HG03521 (cell line): ENCODE measurements around the gene GPD2.
"Not testable (repeated sequence)": the region's sequence is repeated elsewhere in the genome, so short reads cannot be mapped to it uniquely, and the experiment has no call there.

Source experiments
- ATAC-seq: cut with Tn5 transposase; IDR thresholded peaks from one replicate; pipeline ENCODE4 v1.9.1; 2021; ENCODE audit warnings: mild to moderate bottlenecking, moderate library complexity; ENCODE audit not compliant: unreplicated experiment

Gene GPD2

DNA sequence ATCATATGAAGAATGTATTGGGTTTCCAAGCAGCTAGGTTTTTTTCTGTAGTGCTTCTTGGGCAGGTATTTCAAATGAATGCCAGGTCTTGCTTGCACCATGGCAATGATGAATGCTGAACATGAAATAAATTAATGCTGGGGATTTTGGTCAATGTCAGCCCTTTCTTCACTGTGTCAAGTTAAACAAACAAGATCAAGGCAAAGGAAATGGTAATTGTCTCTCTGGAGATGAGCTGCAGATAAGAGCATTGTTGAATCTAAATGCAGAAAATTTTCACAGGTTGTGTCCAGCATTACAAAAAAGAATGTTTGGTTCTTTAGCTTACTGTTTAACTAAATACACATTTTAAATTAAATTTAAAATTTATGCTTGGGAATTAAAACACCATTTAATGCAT is 144.3 kb downstream of the GPD2 start:
- ATAC-seq = no peak

DNA sequence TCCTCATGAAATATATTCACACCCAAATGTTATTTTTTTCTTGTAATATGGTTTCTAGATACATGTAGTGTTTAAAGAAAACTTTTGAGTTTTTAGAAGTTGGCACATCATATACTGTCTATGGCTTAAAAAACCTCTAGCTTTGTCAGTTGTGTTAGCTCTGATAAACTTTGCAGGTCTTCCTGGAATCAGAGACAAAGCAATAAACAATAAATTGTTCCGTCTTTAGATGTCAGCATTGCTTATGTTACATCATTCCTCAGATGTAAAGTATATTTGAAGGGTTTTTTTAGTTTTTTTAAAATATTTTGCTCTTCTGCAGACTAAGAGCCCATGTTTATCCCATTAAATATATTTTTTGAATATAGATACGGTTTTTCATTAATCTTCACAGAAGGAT is 145.1 kb downstream of the GPD2 start:
- ATAC-seq = no peak

DNA sequence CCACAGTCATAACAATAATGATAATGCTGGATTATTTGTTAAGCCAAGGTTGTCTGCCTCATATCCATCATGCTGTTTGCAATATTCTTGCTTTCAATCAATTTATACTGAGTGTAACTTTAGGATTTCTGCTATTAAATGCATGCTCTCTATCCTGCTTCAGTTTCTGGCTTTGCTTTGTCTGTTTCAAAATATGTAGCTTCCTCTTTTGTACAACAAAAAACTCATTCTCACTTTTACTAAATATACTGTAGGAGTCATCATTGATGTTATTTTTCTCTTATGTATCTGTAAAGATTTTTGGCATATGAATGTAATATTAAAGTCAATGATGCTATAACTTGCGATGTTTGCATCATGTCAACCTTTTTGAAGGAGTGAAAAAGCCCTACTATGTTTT is 149.3 kb downstream of the GPD2 start:
- ATAC-seq = no peak

DNA sequence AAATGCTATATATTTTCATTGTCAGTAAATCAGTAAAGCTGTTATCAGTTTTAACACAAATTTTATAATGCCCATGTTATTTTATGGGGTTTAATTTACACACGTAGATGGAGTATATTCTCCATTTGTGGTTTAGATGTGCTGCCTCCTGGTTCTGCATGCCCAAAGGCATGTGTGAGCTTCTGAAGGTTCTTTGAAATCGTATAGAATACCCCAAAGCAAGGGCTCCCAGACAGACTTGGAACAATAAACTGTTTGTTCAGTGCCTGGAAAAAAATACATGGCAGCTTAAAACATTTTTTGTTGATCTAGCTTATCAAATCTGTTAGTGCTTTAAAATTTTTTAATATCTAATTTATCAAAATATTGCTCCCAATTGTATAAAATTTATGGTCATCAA is 150.4 kb downstream of the GPD2 start:
- ATAC-seq = no peak

DNA sequence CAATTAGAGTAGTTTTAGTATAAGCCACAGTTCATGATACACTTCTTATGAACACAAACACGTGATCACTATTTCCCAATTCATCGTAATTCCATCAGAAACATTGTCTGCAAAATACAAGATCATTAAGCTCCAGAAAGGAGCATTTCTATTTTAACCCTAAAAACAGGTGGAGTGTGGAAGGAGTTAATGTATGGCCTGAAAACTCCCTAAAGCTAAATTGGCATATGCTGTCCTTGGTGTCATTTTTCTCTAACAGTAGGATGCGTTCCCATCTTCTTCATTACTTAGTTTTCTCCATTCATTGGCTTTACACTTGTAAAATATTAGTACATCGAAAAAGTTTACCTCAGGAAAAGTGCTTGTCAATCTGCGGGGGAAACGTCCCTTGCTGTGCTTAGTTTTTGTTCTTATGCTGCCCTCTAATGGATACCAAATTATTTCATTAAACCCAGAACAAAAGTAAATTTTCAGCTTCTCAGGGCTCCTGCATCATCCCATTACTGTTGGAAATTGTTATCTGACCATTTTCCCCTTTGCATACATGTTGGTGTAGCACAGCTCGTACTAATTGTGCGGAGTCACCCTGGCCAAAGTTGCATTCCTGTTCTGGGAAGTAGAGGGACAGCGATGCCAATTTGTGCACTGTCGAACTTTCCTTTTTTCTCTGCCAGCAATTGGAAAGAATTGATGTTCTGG is 153.4 kb downstream of the GPD2 start:
- ATAC-seq = no peak

DNA sequence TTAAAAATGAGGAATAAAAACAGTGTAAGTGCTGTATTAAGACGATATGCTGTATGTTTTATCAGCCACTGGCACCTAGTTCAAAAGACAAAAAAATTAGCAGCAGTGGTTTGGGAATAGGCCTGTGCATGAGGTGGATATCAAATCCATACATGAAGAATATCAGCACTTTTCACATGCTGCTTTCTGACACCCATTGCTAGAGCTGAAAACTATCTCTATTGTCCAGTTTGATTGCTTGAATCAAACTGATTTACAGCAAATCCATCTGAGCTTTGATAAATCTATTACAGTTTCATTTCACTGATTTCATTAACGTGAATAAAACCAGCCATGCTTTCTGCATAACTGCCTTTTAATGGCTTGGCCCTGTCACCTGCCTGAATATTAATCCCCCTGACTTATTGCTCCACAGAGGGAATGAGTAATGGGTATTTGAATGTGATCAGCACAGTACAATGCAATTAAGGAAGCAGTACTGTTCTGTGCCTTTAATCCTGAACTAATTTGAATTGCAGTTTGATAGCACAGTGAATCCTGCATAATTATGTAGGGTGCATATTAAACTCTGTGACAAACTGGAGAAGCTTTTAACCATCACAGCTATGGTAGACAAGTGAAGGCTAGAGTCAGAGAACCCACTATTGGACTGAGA is 154.0 kb downstream of the GPD2 start:
- ATAC-seq = no peak

DNA sequence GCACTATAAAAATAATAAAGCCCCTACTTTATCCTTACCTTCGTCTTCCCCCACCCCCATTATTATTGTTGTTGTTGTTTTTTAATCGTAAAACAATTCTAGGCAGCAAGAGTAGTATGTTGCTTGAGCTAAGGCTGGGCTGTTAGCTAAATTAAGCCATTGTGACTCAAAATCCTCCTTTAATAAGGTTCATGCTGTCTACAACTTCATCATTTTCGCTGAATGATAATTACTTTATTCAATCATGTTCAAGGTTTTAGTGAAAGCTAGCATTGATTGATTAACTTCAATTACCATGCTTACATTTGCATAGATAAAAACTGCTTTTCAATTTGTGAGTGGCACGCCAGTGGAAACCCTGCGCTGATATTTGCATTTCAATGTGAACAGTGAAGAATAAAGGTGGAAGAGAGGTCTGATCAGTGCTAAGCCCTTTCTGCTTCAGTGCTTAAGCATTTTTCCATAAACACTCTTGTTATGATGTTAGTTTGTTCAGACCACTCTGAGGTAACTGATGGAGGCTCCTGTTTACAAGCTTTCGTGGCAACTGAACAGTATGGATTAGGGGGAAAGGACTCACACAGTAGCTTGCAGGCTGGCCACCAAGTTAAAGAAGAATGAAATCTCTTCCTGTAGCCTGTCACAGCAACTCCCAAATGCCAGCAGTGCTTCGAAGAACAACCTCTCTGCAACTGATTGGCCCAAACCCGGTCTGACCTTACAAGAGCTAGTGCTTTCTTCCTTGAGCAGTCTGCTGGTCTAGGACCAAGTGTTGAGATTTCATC is 156.8 kb downstream of the GPD2 start:
- no peak for ATAC-seq

DNA sequence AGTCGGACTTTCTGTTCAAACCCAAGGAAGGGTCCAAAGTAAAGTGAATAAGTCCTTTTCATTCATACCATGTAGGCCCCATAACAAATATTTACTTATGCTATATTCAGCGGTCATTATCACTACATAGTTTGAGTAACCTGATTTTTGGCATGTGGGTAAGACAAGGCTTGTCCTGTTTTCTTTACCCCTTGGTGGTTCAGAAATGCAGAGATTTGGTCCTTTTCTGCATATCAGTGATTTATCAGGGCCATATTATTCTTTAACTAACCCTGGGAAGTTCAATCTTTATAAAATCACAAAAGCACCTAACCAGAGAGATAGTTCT is 157.4 kb downstream of the GPD2 start:
- no peak for ATAC-seq

DNA sequence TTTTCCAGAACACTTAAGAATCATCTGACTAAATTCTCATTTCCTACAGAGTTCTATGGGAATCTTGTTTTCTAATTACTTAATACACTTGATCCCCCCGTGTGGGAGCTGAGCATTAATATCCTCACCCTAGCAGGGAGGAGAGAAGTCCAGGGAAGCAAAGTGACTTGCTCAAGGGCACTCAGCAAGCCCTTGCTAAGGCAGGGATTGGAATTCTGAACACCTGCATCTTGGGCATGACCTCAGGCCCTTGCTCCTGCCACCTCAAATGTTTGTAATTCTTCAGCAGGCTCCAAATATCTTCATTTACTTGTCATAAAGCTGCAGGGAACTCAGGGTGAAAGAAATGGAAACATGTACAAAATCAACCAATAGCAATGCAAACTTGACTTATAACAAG is 162.4 kb downstream of the GPD2 start:
- no peak for ATAC-seq

DNA sequence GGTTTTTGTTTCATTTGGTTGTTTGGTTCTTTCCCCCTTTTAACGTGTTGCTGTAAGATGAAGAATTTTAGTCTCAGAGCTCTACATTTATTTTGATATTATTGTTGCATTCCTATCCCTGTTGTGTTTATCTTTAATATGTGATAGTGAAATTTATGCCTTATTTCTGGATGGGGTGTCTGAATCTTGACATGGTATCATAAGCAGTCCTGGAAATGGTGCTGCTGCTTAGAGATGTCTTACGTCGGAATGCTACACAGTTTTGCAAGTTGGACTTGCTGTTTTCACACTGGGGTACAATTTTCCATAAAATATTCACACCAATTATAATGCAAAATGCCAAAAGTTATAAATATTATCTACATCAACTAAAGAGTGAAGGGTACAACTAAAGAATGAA is 164.0 kb downstream of the GPD2 start:
- ATAC-seq = no peak

DNA sequence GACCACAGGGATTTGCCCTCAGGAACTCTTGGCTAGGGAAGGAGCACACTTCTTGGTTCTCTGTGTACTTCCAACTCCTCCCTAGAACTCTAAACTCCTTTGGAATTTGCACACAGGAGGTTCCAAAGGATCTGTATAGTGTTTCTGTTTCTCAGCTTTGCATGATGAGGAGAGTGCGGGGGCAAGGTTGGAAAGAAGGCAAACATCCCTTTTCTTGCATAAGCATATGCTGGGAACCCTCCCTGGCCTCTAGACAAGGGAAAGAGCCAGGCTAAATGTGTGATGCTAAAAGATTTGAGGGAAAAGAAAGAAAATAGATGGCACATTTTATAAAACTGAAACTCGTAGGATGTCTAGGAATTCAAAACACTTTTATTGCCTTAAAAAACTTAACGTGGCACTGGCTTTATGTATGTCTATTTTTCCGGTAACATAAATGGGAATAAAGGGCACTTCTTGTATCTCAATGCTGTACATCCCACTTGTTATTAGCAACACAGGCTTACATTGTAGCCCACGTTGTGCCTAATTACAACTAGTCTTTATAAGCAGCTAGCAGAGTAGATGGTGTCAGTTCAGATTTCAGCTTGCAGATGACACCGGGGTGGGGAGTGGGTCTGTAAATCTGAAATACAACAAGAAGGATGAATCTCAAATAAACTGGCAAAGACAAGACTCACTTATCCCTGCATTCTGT is 165.8 kb downstream of the GPD2 start:
- ATAC-seq = no peak

DNA sequence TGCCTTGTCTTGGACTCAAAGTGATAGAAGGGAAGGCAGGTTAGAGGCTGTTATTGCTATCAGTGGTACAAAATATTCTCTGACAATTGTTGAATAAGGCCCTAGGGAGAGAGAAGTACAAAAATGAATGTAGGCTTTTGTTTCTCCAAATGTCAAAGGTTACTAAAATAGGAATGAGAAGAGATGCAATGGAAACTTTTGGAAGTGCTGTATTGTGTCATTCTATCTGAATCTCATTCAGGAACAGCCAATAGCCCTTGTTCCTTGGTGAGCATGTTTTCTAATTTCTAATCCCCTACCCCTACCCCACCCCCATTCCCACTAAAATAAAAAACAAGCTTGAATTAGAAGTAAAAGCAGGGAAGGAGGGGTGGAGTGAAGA is 166.4 kb downstream of the GPD2 start:
- no peak for ATAC-seq

DNA sequence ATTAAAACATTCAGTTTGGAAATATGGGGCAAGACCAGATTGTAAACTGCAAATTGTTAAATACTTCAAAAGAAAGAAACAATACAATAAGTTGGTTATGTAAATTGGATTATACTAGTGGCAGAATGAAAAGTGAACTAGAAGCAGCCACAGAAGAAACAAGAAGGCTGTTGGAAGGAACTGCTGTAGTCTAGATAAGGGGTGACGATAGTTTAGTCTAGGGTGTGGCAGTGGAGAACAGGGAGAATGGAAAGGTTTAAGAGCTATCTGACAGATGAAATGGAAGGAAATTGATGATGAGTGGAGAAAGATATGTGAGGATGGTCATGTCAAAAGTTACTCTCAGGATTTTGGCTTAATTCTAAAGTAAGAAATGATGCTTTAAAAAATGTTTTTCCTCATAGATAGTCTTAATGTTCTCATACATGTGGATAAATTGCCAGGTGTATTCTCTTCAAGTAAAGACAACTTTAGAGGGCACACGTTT is 179.7 kb downstream of the GPD2 start:
- ATAC-seq = no peak

DNA sequence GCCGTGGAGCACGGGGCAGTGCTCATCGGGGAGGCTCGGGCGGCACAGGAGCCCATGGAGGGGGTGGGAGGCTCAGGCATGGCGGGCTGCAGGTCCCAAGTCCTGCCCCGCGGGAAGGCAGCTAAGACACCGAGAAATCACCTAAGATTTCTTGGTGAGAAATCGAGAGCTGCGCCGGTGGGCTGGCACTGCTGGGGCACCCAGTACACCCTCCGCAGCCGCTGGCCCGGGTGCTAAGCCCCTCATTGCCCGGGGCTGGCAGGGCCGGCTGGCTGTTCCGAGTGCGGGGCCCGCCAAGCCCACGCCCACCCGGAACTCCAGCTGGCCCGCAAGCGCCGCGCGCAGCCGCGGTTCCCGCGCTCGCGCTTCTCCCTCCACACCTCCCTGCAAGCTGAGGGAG is 181.9 kb downstream of the GPD2 start:
- ATAC-seq = not testable (repeated sequence)

DNA sequence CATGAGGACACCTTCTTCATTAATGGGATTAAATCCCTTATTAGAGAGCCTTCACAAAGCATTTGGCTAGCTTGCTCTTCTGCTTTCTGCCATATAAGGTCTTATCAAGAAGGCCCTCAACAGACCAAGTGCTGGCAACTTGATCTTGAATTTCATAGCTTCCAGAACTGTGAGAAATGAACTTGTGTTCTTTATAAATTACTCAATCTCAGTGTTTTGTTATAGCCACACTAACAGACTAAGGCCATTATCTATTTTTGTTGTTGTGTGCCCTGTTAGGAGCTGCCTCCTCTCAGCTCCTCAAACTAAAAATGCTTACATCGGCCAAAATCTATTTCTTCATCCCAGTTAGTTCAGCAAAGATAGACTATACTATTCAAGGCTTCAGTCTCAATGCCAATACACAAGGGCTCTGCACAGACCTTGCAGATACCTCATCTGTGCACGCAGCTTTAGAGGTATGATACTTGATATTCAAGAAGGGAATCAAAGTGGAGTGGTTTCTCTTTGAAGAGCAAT is 182.9 kb downstream of the GPD2 start:
- no peak for ATAC-seq

DNA sequence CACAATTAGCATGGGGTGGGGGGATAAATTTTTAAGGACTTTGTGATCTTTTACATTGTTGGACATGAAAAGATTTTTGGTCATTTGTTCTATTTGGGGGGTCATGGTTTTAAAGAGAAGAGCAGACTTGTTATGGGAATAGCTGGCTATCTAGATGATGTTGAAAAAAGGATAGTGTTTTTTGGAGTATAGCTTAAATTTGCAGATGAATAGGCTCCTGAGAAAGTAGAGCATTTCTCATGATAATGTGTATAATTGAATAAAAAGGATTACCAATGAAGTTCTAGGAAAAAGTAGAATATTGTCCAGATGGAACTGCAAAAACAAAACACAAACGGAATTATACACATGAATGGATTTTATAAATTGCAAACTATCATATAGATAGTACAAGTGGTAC is 186.3 kb downstream of the GPD2 start:
- no peak for ATAC-seq

DNA sequence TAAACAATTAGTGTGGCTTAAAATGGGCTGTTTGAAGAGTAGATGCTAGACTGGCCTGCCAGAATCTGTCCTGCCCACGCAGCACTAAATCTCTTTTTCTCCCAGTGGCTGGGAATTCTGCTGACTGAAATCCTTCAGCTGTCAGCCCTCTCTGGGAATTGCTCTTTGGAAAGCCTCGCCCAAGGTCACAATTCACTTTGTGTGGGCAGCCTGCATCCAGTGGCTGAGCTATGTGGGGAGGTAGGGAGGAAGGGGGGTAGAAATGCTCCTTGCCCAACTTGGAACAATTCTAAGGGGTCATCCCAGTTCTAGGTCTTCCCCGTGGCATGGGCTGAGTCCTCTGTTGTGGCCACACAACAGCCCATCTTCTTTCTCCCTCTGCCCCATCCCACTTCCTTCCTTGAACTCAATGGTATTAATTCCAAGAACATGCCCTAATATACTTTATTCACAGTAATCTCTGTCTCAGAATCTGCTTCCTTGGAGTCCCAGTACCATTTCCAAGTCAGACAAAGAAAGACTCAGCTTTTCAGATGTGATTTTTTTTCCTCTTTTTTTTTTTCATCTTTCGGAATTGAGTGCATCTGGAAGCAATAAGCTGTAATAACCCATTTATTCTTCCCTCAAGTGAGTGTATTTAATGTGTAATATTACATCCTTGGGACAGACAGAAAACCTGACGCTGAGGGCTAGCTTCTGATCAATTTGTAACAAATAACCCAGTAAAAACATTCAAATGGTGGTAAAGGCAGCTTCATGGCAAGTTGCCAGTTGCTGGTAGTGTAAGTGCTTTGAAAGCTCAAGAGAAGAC is 189.4 kb downstream of the GPD2 start:
- no peak for ATAC-seq

DNA sequence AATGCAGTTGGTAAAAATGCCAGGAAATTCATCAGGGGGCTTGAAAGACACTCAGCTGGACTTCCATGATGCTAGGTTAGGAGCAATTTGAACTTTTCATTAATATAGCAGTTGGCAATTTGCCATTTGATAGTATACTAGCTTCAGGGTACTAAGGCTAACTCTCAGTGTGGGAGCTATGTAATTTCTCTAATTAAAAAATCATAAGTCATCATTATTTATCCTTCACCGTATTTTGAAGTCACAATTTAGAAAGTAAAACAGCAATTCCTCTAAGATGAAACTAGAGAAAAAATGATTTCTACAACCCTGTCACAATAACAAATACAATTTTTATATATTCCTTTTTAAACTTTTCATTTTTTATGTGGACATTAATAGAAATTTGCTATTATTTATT is 190.8 kb downstream of the GPD2 start:
- no peak for ATAC-seq

DNA sequence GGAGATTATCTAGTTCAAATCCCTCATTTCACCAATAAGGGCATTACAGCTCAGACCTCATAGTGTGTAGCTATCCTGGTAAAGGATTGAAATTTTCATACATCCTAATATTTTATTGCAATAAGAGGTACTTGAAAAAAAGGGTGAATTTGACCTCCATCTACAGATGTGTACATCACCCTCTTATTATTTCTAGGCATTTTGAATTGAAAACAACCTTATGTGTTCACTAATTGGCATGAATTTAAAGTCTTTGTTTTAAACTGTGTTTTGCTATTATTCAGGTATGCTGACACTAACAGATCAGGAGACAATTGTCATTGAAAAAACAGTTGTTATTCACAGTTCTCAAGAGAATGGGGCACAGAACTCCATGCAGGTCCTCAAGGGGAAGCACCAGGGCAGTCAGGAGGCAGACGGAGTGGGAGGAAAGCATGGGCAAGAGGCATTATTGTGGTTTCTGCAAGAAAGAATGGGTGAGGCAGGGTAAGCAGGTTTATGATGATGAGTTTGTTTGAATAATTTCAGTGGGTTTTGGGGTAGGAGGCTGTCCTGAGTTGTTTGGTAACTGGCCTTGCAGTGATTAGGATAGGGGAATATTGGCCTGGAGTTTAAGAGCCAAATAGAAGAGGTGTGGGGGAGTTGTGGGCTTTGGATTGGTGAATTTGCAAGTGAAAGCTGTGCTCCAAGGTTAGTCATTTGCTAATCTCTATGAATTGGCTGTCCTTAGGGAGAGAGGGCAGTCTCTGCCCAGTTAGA is 194.6 kb downstream of the GPD2 start:
- ATAC-seq = no peak

DNA sequence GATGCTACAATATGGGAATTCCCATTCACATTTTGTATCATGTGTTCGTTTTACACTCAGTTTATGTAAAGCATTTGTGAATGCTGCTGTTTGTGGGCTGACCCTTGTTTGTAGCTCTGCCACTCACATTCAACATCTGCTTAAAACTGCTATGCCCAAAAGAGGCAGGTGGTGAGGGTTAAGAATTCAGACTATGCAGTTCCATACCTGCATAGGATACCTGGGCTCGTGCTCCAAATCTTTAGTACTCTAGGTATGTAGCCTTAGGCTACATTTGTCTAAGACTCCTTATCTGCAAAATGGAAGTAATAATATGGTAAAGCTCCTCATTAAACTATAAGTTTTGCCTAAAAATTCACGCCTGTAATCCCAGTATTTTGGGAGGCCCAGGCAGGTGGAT is 199.5 kb downstream of the GPD2 start:
- ATAC-seq = no peak
